ENCODE measurements around the gene PSMA7.

Gene PSMA7

GRCh38 chr20:62128502-62128901 is 14.7 kb downstream of the PSMA7 start:
- Histone ChIP-seq H3K27me3 (ENCODE audit: insufficient read depth, low read depth, severe bottlenecking) (no peaks in the 10 kb centered on the region), H3K4me3 (ENCODE audit: low read depth, low read length) (no peak overlapping the region), H3K9me3 (ENCODE audit: severe bottlenecking) (no peaks in the 10 kb centered on the region), H3K36me3 (peaks cover 100% of the 10 kb centered on the region), H3K27ac (peak overlapping the region; percentile 46)
- TF ChIP-seq CTCF (IDR thresholded peaks at IDR 0.05; ENCODE audit: low read depth, low read length) = no peak
- DNase-seq = no peak

- DNase-seq = peak; percentile 49
- no peak for TF ChIP-seq CTCF (IDR thresholded peaks at IDR 0.05; ENCODE audit: low read depth, low read length)
- H3K9me3 ChIP-seq (ENCODE audit: severe bottlenecking) = no peaks in the 10 kb centered on the region
- H3K36me3 ChIP-seq = peaks cover 96% of the 10 kb centered on the region
- H3K27ac ChIP-seq = peak overlapping the region; percentile 46
- H3K4me3 ChIP-seq (ENCODE audit: low read depth, low read length) = no peak overlapping the region
- H3K27me3 ChIP-seq (ENCODE audit: insufficient read depth, low read depth, severe bottlenecking) = no peaks in the 10 kb centered on the region
These were observed 15.4 kb downstream of the PSMA7 start for GRCh38 chr20:62127799-62128198.

- no peaks in the 10 kb centered on the region for H3K9me3 ChIP-seq (ENCODE audit: severe bottlenecking)
- no peak for DNase-seq
- no peak overlapping the region for H3K4me3 ChIP-seq (ENCODE audit: low read depth, low read length)
- H3K36me3 ChIP-seq = peaks cover 79% of the 10 kb centered on the region
- H3K27me3 ChIP-seq (ENCODE audit: insufficient read depth, low read depth, severe bottlenecking) = no peaks in the 10 kb centered on the region
- no peak for TF ChIP-seq CTCF (IDR thresholded peaks at IDR 0.05; ENCODE audit: low read depth, low read length)
- no peak overlapping the region for H3K27ac ChIP-seq
These were observed 17.1 kb downstream of the PSMA7 start for GRCh38 chr20:62126141-62126540.

- TF ChIP-seq CTCF (IDR thresholded peaks at IDR 0.05; ENCODE audit: low read depth, low read length) = no peak
- Histone ChIP-seq H3K27ac (peak overlapping the region; percentile 89), H3K36me3 (peaks cover 53% of the 10 kb centered on the region), H3K27me3 (ENCODE audit: insufficient read depth, low read depth, severe bottlenecking) (no peaks in the 10 kb centered on the region), H3K9me3 (ENCODE audit: severe bottlenecking) (no peaks in the 10 kb centered on the region), H3K4me3 (ENCODE audit: low read depth, low read length) (peak overlapping the region; percentile 57)
- no peak for DNase-seq
These were observed 19.6 kb downstream of the PSMA7 start for GRCh38 chr20:62123450-62124118.

- Histone ChIP-seq H3K27me3 (ENCODE audit: insufficient read depth, low read depth, severe bottlenecking) (no peaks in the 10 kb centered on the region), H3K36me3 (peaks cover 46% of the 10 kb centered on the region), H3K27ac (peak overlapping the region; percentile 89), H3K9me3 (ENCODE audit: severe bottlenecking) (no peaks in the 10 kb centered on the region), H3K4me3 (ENCODE audit: low read depth, low read length) (peak overlapping the region; percentile 57)
- no peak for TF ChIP-seq CTCF (IDR thresholded peaks at IDR 0.05; ENCODE audit: low read depth, low read length)
- peak; percentile 87 for DNase-seq
These were observed 20.3 kb downstream of the PSMA7 start for GRCh38 chr20:62122654-62123449.

All from WERI-Rb-1 (cell line).